Measurements from ENCODE around the gene EFCAB8. TPM values are rescaled to one million over a fixed set of nuclear protein-coding genes. Genes with fewer than 3 reads are reported as not detected.
A peak's percentile ranks its signal among the peaks of the same experiment; 100 is the strongest.

The EFCAB8 gene
- total RNA-seq, 1 experiment from 2014 or later, result 0.09 TPM

- H3K18ac ChIP-seq (ENCODE audit: insufficient read length, low read depth, low read length), result no peak overlapping the region
- no peaks in the 10 kb centered on the region for H3K27me3 Mint-ChIP-seq (ENCODE audit: low read depth)
- H2BK20ac ChIP-seq (ENCODE audit: low read depth, low read length, poor library complexity, severe bottlenecking), result no peak overlapping the region
- peak overlapping the region in 1 of 3 experiments; percentile 88; a peak in 4 of 7 replicates for H3K27ac Mint-ChIP-seq
- H3K4me1 ChIP-seq (ENCODE audit: insufficient read depth, low read length), result 0 out of 2 replicates have a peak, but pooled peaks cover 3% of the 10 kb centered on the region
- no peak overlapping the region for H2BK5ac ChIP-seq (ENCODE audit: insufficient read length, low read length)
- DNase-seq, result no peak
- H3K9me3 Mint-ChIP-seq, result no peaks in the 10 kb centered on the region
- no peak overlapping the region for H3K56ac ChIP-seq (ENCODE audit: insufficient read length, low read depth, low read length)
- no peak overlapping the region for H4K91ac ChIP-seq (ENCODE audit: insufficient read length, low read depth, low read length)
- no peak overlapping the region for H4K5ac ChIP-seq (ENCODE audit: insufficient read length, low read depth, low read length)
- H2BK12ac ChIP-seq (ENCODE audit: insufficient read length, low read depth, low read length), result no peak overlapping the region
- no peak overlapping the region for H4K8ac ChIP-seq (replicated peaks; ENCODE audit: insufficient read length, low read depth, low read length)
- H4K20me1 ChIP-seq (ENCODE audit: control insufficient read depth, insufficient read depth, insufficient read length), result no peaks in the 10 kb centered on the region
- no peak overlapping the region for H3K4ac ChIP-seq (ENCODE audit: low read depth, low read length)
- H3K14ac ChIP-seq (ENCODE audit: insufficient read depth, low read length), result no peak overlapping the region
- no peaks in the 10 kb centered on the region for H3K79me1 ChIP-seq (ENCODE audit: insufficient read depth, low read depth, low read length, poor library complexity, severe bottlenecking)
- 0 out of 2 replicates have a peak, but pooled peaks cover 2% of the 10 kb centered on the region for H3K79me2 ChIP-seq (ENCODE audit: insufficient read depth, low read length)
- H3K9ac ChIP-seq (ENCODE audit: extremely low read depth, insufficient read length, low read length), result no peak overlapping the region
- H3K9me3 ChIP-seq (ENCODE audit: control insufficient read depth, low read depth, low read length), result no peaks in the 10 kb centered on the region
- peaks cover 13 to 23% of the 10 kb centered on the region in 2 experiments for H3K4me1 Mint-ChIP-seq
- H3K36me3 Mint-ChIP-seq (ENCODE audit: insufficient read depth in 1 of 3, low read depth in 3 of 3), result peaks cover 45 to 84% (median 68%) of the 10 kb centered on the region in 3 experiments; a peak in 6 of 7 replicates
- H2AK5ac ChIP-seq (ENCODE audit: insufficient read length, low read length), result no peak overlapping the region
- WGBS (ENCODE audit: extremely low coverage, insufficient read length, low lambda C conversion rate), result no CpG with 5 or more reads among the region's 5 CpGs
- H2BK120ac ChIP-seq (ENCODE audit: low read depth, low read length, poor library complexity, severe bottlenecking), result no peak overlapping the region
- no peak overlapping the region for H3K4me3 Mint-ChIP-seq
- H3K23me2 ChIP-seq (ENCODE audit: insufficient read length, low read depth, low read length, poor library complexity, severe bottlenecking), result no peaks in the 10 kb centered on the region
- no peak overlapping the region for H3T11ph ChIP-seq (ENCODE audit: low read length)
- H2BK15ac ChIP-seq (ENCODE audit: low read depth, low read length), result no peak overlapping the region
- H2AFZ ChIP-seq (ENCODE audit: low read length), result no peak overlapping the region
- no peak for TF ChIP-seq CTCF (conservative IDR thresholded peaks at IDR 0.05)
- H3K27me3 ChIP-seq (ENCODE audit: insufficient read depth, low read length), result no peaks in the 10 kb centered on the region
- H3K23ac ChIP-seq (ENCODE audit: insufficient read length, low read depth, low read length), result no peak overlapping the region
- H3K4me2 ChIP-seq (ENCODE audit: insufficient read depth, insufficient read length, low read length), result no peak overlapping the region
- H3K27ac ChIP-seq (ENCODE audit: insufficient read length, low read depth, low read length), result no peak overlapping the region
Observed at GRCh38 chr20:32846852-32847251, 11.9 kb upstream of the EFCAB8 start.

All from H9 (cell line).